GM12873 (cell line): ENCODE measurements around the gene CCDC32.

Experiments
- TF ChIP-seq, protein P1 (sequence below): IDR thresholded peaks from 2 replicates; pipeline ENCODE4 v1.5.1; 2012; ENCODE audit warnings: low read depth, mild to moderate bottlenecking, moderate library complexity, low read length, control low read depth; ENCODE audit not compliant: insufficient read depth; ENCODE audit errors: missing control alignments

Gene CCDC32, protein sequence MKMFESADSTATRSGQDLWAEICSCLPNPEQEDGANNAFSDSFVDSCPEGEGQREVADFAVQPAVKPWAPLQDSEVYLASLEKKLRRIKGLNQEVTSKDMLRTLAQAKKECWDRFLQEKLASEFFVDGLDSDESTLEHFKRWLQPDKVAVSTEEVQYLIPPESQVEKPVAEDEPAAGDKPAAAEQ

GRCh38 chr15:40564591-40565332 is at the start of gene CCDC32:
Gene CCDC32, minus strand, starts transcription at chr15:40565042. Its CDS starts 2,027 bp downstream, at chr15:40563015.
- TF ChIP-seq, protein P1, sequence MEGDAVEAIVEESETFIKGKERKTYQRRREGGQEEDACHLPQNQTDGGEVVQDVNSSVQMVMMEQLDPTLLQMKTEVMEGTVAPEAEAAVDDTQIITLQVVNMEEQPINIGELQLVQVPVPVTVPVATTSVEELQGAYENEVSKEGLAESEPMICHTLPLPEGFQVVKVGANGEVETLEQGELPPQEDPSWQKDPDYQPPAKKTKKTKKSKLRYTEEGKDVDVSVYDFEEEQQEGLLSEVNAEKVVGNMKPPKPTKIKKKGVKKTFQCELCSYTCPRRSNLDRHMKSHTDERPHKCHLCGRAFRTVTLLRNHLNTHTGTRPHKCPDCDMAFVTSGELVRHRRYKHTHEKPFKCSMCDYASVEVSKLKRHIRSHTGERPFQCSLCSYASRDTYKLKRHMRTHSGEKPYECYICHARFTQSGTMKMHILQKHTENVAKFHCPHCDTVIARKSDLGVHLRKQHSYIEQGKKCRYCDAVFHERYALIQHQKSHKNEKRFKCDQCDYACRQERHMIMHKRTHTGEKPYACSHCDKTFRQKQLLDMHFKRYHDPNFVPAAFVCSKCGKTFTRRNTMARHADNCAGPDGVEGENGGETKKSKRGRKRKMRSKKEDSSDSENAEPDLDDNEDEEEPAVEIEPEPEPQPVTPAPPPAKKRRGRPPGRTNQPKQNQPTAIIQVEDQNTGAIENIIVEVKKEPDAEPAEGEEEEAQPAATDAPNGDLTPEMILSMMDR: no peak

- TF ChIP-seq, protein P1: no peak
Measured at GRCh38 chr15:40613080-40613479, 48.2 kb upstream of the CCDC32 start.

- TF ChIP-seq, protein P1: no peak
Measured at GRCh38 chr15:40603935-40604334, 39.1 kb upstream of the CCDC32 start.

- TF ChIP-seq, protein P1: no peak
Measured at GRCh38 chr15:40600956-40601355, 36.1 kb upstream of the CCDC32 start.

DNA sequence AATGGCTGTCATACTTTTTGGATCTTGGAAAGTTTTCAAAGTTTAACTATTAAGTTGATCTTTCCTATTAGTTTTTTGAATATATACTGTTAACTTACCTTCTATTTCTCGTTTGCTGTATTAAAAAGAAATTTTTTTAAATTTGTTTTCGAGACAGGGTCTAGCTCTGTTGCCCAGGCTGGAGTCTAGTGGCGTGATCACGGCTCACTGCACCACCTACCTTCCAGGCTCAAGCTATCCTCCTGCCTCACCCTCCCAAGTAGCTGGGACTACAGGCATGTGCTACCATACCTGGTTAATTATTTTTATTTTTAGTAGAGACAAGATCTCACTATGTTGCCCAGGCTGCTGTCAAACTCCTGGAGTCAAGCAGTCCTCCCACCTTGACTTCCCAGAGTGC is 33.8 kb upstream of the CCDC32 start:
- TF ChIP-seq, protein P1: no peak

GRCh38 chr15:40598126-40598525 is 33.3 kb upstream of the CCDC32 start:
- TF ChIP-seq, protein P1: no peak

DNA sequence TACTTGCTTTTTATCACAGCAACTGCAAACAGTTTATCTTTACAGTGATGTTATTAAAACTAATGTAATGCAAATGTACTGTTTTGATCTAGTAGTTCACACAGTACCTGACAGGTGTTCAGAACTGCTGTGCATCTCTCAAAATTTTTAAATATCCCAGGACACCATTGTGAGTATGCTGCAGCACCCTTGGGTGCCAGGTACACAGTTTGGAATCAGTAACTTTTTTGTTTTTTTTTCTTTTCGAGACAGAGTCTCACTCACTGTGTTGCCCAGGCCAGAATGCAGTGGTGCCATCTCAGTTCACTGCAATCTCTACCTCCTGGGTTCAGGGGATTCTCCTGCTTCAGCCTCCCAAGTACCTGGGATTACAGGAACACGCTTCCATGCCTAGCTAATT is 32.2 kb upstream of the CCDC32 start:
- TF ChIP-seq, protein P1: no peak
